DMS114 treated with DMSO at 0.1 percent for 48 hours (cell line): ENCODE results near the gene DDAH2.

Experiments used
- DNase-seq: peaks from one replicate; lab custom pipeline; 2025; ENCODE audit not compliant: unreplicated experiment; lab: John Stamatoyannopoulos, UW

The DDAH2 gene

GRCh38 chr6:31761343-31761742 is 32.2 kb upstream of the DDAH2 start:
- no peak for DNase-seq

GRCh38 chr6:31760790-31761189 is 31.7 kb upstream of the DDAH2 start:
- DNase-seq = no peak

GRCh38 chr6:31758281-31758680 is 29.2 kb upstream of the DDAH2 start:
- no peak for DNase-seq

- DNase-seq = no peak
These were observed 23.7 kb upstream of the DDAH2 start for GRCh38 chr6:31752739-31753319.

- no peak for DNase-seq
These were observed 21.4 kb upstream of the DDAH2 start for GRCh38 chr6:31750411-31751022.

GRCh38 chr6:31749301-31750036 is 20.4 kb upstream of the DDAH2 start:
- DNase-seq = no peak

GRCh38 chr6:31744422-31744821 is 15.3 kb upstream of the DDAH2 start:
- DNase-seq = no peak

- no peak for DNase-seq
These were observed 13.8 kb upstream of the DDAH2 start for GRCh38 chr6:31742894-31743293.

- DNase-seq = no peak
These were observed 12.7 kb upstream of the DDAH2 start for GRCh38 chr6:31741815-31742214.

GRCh38 chr6:31740397-31741223 is 11.5 kb upstream of the DDAH2 start:
- no peak for DNase-seq

- DNase-seq = peak; percentile 100
These were observed 10.7 kb upstream of the DDAH2 start, which contains the start of gene MSH5 for GRCh38 chr6:31739639-31740396. MSH5 (plus strand) TSS chr6:31740005; CDS start chr6:31740467, 462 bp downstream.

GRCh38 chr6:31737991-31738979 is 9.2 kb upstream of the DDAH2 start:
- DNase-seq = no peak

GRCh38 chr6:31737315-31737990 is 8.4 kb upstream of the DDAH2 start:
- no peak for DNase-seq

GRCh38 chr6:31736768-31737314 is 7.7 kb upstream of the DDAH2 start:
- no peak for DNase-seq

- peak; percentile 83 for DNase-seq
These were observed 7.1 kb upstream of the DDAH2 start, which contains the start of gene CLIC1 for GRCh38 chr6:31736021-31736767. CLIC1 (minus strand) TSS chr6:31736530; CDS start chr6:31736300, 230 bp downstream.

- DNase-seq = no peak
These were observed 5.8 kb upstream of the DDAH2 start for GRCh38 chr6:31734821-31735406.

- no peak for DNase-seq
These were observed 5.2 kb upstream of the DDAH2 start for GRCh38 chr6:31734247-31734820.
